HepG2 (cell line): ENCODE data around the gene ERC1. TPM values are rescaled to one million over a fixed set of nuclear protein-coding genes. Genes with fewer than 3 reads are reported as not detected.

Experiments
- ATAC-seq: fragments of 200-7000 bp; cut with Tn5 transposase; 3 replicates; pipeline ENCODE4 v1.9.1; 2020; ENCODE audit warnings: mild to moderate bottlenecking, moderate library complexity
- BruUV-seq: library from RNA; stranded (reverse); fragments of 400-500 nt; replicated peaks from 2 replicates; lab custom pipeline; 2021; lab: Mats Ljungman, UMichigan
- CTCF ChIA-PET: fragments of 300-600 bp; formaldehyde crosslinking; extraction: SDS; loops from one replicate; lab custom pipeline; 2021; ENCODE audit warnings: low total read pairs, inconsistent platforms, low intra/inter-chr PET ratio; lab: Yijun Ruan, JAX
- POLR2A ChIA-PET: fragments of 350-600 bp; sonication (Branson Sonifier 250); formaldehyde crosslinking; loops from one replicate; lab custom pipeline; 2020; ENCODE audit warnings: antibody characterized with exemption, inconsistent platforms; lab: Yijun Ruan, JAX
- DNase-seq: peaks from one replicate; pipeline ENCODE4 v3.0.0-alpha.2; 2015; ENCODE audit warnings: low spot score
- FAIRE-seq: peaks from 3 replicates; lab custom pipeline; 2011; peaks lifted over from hg19 to GRCh38; lab: Jason Lieb, UNC
- H2AFZ ChIP-seq: one replicate; pipeline ENCODE4 v1.6.1; 2011; ENCODE audit warnings: low read length, inconsistent platforms
- H3K27ac ChIP-seq: fragments of 300-600 bp; 3 replicates; pipeline ENCODE4 v1.8.0; 2011; ENCODE audit warnings: mixed run types, mild to moderate bottlenecking, mixed read lengths, low read length, inconsistent platforms; ENCODE audit not compliant: insufficient read depth; ENCODE audit errors: extremely low read length
- H3K27me3 ChIP-seq, 2 experiments: fragments of 200-600 bp in 1 of 2; 2 replicates in 1 of 2; 3 replicates in 1 of 2; pipeline versions ENCODE4 v1.6.0 to v1.8.0; 2011; ENCODE audit warnings: low read length in 2 of 2, mild to moderate bottlenecking in 2 of 2, moderate library complexity in 2 of 2, inconsistent platforms in 1 of 2; ENCODE audit not compliant: insufficient read depth in 2 of 2, control insufficient read depth in 1 of 2
- H3K36me3 ChIP-seq, 2 experiments: fragments of 200-600 bp in 1 of 2; replicated peaks in 1 of 2; 2 replicates in 1 of 2; 3 replicates in 1 of 2; pipeline versions ENCODE4 v1.5.1 to v1.8.0; 2011; ENCODE audit warnings: low read length in 2 of 2, inconsistent platforms in 1 of 2; ENCODE audit not compliant: insufficient read depth in 2 of 2, control insufficient read depth in 1 of 2
- H3K4me1 ChIP-seq: 2 replicates; pipeline ENCODE4 v1.5.1; 2012; ENCODE audit warnings: low read length, inconsistent platforms; ENCODE audit not compliant: insufficient read depth
- H3K4me2 ChIP-seq: 2 replicates; pipeline ENCODE4 v1.6.0; 2011; ENCODE audit warnings: low read depth, low read length, inconsistent platforms
- H3K4me3 ChIP-seq, 3 experiments: fragments of 200-600 bp in 1 of 3; sonication (generic), shearing (Covaris generic) in 1 of 3; replicated peaks in 1 of 3; 2 replicates each; pipeline ENCODE4 v1.5.1; 2011 to 2016; ENCODE audit warnings: low read length in 3 of 3, inconsistent platforms in 2 of 3, low read depth in 2 of 3, mild to moderate bottlenecking in 2 of 3, control low read depth in 1 of 3, mixed read lengths in 1 of 3; ENCODE audit not compliant: insufficient read depth in 1 of 3
- H3K79me2 ChIP-seq: one replicate; pipeline ENCODE4 v1.6.1; 2011; ENCODE audit warnings: low read length, inconsistent platforms; ENCODE audit not compliant: insufficient read depth
- H3K9ac ChIP-seq: 2 replicates; pipeline ENCODE4 v1.6.0; 2011; ENCODE audit warnings: mild to moderate bottlenecking, low read depth, low read length, inconsistent platforms; ENCODE audit not compliant: insufficient read depth
- H3K9me3 ChIP-seq: 2 replicates; pipeline ENCODE4 v1.5.1; 2012; ENCODE audit warnings: mild to moderate bottlenecking, low read length
- H4K20me1 ChIP-seq: 2 replicates; pipeline ENCODE4 v1.6.0; 2011; ENCODE audit warnings: inconsistent platforms, mild to moderate bottlenecking, low read length, moderate library complexity; ENCODE audit not compliant: insufficient read depth
- FOSL2 ChIP-seq: sonication (generic); formaldehyde crosslinking; IDR thresholded peaks from 2 replicates; pipeline ENCODE4 v1.4.0; 2020; ENCODE audit warnings: missing genetic modification reagents
- FOXP1 ChIP-seq, 2 experiments: fragments of 450-650 bp in 1 of 2; IDR thresholded peaks; 2 replicates each; pipeline ENCODE4 v1.6.1; 2017 to 2018; ENCODE audit warnings: antibody characterized with exemption in 1 of 2
- RBM39 ChIP-seq: fragments of 200-400 bp; formaldehyde crosslinking; IDR thresholded peaks from one replicate; pipeline ENCODE4 v1.6.1; 2018; ENCODE audit warnings: antibody characterized with exemption, mild to moderate bottlenecking, low read depth, low read length; ENCODE audit not compliant: poor library complexity, severe bottlenecking
- RFX5 ChIP-seq: IDR thresholded peaks from 2 replicates; pipeline ENCODE4 v1.6.1; 2011; ENCODE audit warnings: low read depth, low read length, improper control_type of control experiment
- ZBTB49 ChIP-seq: sonication (generic); formaldehyde crosslinking; IDR thresholded peaks from 2 replicates; pipeline ENCODE4 v1.4.0; 2020; ENCODE audit warnings: missing genetic modification reagents, borderline replicate concordance
- ZNF282 ChIP-seq: fragments of 450-650 bp; IDR thresholded peaks from 2 replicates; pipeline ENCODE4 v1.6.1; 2018; ENCODE audit not compliant: partially characterized antibody
- WGBS: methylation state at CpG from one replicate; pipeline ENCODE4 v1.1.6; 2017; ENCODE audit warnings: low lambda C conversion rate; 5-methylcytosine and 5-hydroxymethylcytosine counted together
- in situ Hi-C: cut with HindIII; loops from 2 replicates; pipeline ENCODE4 v1.10.0; 2017; ENCODE audit warnings: low pct_unique_long_range_greater_than_20kb; ENCODE audit not compliant: extremely low pct_ligation_motif_present
- intact Hi-C: fragments of 100-400 bp; cut with micrococcal nuclease; formaldehyde crosslinking; loops from one replicate; pipeline ENCODE4 v1.10.0; 2022; ENCODE audit not compliant: unreplicated experiment
- polyA plus RNA-seq, 8 experiments: library from polyadenylated mRNA; depleted of rRNA in 3 of 8; stranded (reverse) in 7 of 8; unstranded in 1 of 8; fragments of >200 nt; fragmentation: Illumina TruSeq in 4 of 8; extraction: Trizol in 4 of 8; gene quantifications; 2 replicates each; pipeline versions ENCODE4 v1.2.1 to v1.2.3, GENCODE V29; 2011 to 2016; ENCODE audit warnings: low read depth in 4 of 8, missing spikeins in 1 of 8, mixed read lengths in 1 of 8; ENCODE audit not compliant: insufficient read depth in 1 of 8
- total RNA-seq, 5 experiments: library from RNA; depleted of rRNA; stranded (reverse); fragments of >200 nt; fragmentation: Illumina TruSeq; extraction: Trizol; gene quantifications; 2 replicates each; pipeline ENCODE4 v1.2.3, GENCODE V29; 2016; ENCODE audit warnings: low read depth in 1 of 5

ERC1 gene
- total and polyA plus RNA-seq, 2 of the 13 experiments (the other 11 are each of a cell fraction or from before 2014, with no cell fraction given): 6.1 to 12.4 TPM

GRCh38 chr12:968545-968944 is 22.5 kb upstream of the ERC1 start:
- Histone ChIP-seq H3K36me3 (no peaks in the 10 kb centered on the region), H3K4me2 (no peak overlapping the region), H3K9me3 (no peaks in the 10 kb centered on the region), H3K27ac (no peak overlapping the region), H3K27me3 (no peaks in the 10 kb centered on the region), H2AFZ (no peak overlapping the region)
- in situ Hi-C loops: no loop called here
- TF ChIP-seq ZBTB49 (CRISPR knock-in tag): no peak
- TF ChIP-seq, all 625 proteins: peak for 0
- no peak for ATAC-seq
- FAIRE-seq: no peak
- Histone ChIP-seq H3K4me1 (no peaks in the 10 kb centered on the region), H4K20me1 (no peaks in the 10 kb centered on the region), H3K9ac (no peak overlapping the region), H3K79me2 (no peaks in the 10 kb centered on the region), H3K4me3 (no peak overlapping the region)
- no peak for DNase-seq
- intact Hi-C loops: no loop called here
- BruUV-seq: no TSS peak
- WGBS: 21% methylated on average over 4 of the region's 4 CpGs
- ChIA-PET POLR2A (no interaction called here), CTCF (no interaction called here)

DNA sequence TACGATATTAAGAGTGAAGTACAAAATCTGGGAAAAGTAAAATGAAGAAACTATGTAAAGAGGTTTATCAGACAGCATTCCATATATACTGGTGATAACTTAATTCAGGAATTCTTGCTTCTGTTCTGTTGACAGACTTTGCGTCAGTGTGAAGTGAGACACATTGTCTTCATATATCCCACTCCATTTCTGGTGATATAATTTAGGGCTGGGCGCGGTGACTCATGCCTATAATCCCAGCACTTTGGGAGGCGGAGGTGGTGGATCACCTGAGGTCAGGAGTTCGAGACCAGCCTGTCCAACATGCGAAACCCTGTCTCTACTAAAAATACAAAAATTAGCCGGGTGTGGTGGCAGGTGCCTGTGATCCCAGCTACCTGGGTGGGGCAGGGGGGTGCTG is 21.2 kb upstream of the ERC1 start:
- no peaks in the 10 kb centered on the region for H4K20me1 ChIP-seq
- in situ Hi-C loops (no loop called here), intact Hi-C loops (no loop called here)
- H3K27me3 ChIP-seq: no peaks in the 10 kb centered on the region
- FAIRE-seq (no peak), ATAC-seq (no peak), DNase-seq (no peak)
- no peak overlapping the region for H3K4me2 ChIP-seq
- H3K4me1 ChIP-seq: no peaks in the 10 kb centered on the region
- WGBS: 75% methylated on average over 8 of the region's 8 CpGs
- BruUV-seq: no TSS peak
- ChIA-PET POLR2A (no interaction called here), CTCF (no interaction called here)
- H3K9ac ChIP-seq: no peak overlapping the region
- H3K9me3 ChIP-seq: no peaks in the 10 kb centered on the region
- H3K27ac ChIP-seq: no peak overlapping the region
- no peaks in the 10 kb centered on the region for H3K36me3 ChIP-seq
- H3K79me2 ChIP-seq: no peaks in the 10 kb centered on the region
- no peak for TF ChIP-seq RBM39
- no peak for TF ChIP-seq RFX5
- TF ChIP-seq FOSL2: no peak
- no peak for TF ChIP-seq ZNF282
- no peak for TF ChIP-seq FOXP1 (IDR thresholded peaks at IDR 0.05)
- no peak for TF ChIP-seq FOXP1 (CRISPR knock-in tag; IDR thresholded peaks at IDR 0.05)
- no peak overlapping the region for H3K4me3 ChIP-seq
- no peak overlapping the region for H2AFZ ChIP-seq
